Measurements from ENCODE around the gene USP44. TPM values are rescaled to one million over a fixed set of nuclear protein-coding genes. Genes with fewer than 3 reads are reported as not detected.

Gene USP44
- total and polyA plus RNA-seq, 2 of the 13 experiments (the other 11 are each of a cell fraction or from before 2014, with no cell fraction given) = 0.05 to 0.07 TPM

DNA sequence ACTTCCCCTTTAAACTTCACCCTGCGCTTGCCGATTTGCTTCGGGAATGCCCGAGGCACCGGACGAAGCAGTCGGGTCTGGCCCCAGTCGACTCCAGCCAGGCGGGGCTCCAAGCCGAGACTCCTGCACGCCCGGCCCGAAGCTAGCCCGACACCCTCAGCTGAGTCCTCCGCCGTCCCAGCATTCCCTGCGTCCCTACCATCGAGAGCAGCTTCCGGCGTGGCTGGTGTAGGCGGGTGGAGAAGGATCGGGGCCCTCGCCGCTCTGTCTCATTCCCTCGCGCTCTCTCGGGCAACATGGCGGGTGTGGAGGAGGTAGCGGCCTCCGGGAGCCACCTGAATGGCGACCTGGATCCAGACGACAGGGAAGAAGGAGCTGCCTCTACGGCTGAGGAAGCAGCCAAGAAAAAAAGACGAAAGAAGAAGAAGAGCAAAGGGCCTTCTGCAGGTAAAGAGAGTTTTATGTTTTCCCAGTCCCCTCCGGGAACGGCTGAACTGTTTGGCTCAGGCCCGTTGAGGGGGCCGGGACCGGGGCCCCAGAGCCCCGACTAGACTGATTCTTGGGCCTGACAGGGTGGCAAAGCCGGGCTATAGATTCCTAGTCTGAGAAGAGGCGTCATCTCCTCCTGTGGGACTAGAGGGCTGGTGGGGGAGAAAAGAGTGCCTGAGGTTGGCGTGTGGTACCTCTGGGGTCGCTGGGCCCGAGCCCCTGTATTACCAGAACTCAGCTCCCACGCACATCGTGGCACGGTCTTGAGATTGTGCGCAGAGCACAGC, 77.2 kb downstream of the USP44 start, which contains the start of gene METAP2 (continued):
- TF ChIP-seq, protein P1, sequence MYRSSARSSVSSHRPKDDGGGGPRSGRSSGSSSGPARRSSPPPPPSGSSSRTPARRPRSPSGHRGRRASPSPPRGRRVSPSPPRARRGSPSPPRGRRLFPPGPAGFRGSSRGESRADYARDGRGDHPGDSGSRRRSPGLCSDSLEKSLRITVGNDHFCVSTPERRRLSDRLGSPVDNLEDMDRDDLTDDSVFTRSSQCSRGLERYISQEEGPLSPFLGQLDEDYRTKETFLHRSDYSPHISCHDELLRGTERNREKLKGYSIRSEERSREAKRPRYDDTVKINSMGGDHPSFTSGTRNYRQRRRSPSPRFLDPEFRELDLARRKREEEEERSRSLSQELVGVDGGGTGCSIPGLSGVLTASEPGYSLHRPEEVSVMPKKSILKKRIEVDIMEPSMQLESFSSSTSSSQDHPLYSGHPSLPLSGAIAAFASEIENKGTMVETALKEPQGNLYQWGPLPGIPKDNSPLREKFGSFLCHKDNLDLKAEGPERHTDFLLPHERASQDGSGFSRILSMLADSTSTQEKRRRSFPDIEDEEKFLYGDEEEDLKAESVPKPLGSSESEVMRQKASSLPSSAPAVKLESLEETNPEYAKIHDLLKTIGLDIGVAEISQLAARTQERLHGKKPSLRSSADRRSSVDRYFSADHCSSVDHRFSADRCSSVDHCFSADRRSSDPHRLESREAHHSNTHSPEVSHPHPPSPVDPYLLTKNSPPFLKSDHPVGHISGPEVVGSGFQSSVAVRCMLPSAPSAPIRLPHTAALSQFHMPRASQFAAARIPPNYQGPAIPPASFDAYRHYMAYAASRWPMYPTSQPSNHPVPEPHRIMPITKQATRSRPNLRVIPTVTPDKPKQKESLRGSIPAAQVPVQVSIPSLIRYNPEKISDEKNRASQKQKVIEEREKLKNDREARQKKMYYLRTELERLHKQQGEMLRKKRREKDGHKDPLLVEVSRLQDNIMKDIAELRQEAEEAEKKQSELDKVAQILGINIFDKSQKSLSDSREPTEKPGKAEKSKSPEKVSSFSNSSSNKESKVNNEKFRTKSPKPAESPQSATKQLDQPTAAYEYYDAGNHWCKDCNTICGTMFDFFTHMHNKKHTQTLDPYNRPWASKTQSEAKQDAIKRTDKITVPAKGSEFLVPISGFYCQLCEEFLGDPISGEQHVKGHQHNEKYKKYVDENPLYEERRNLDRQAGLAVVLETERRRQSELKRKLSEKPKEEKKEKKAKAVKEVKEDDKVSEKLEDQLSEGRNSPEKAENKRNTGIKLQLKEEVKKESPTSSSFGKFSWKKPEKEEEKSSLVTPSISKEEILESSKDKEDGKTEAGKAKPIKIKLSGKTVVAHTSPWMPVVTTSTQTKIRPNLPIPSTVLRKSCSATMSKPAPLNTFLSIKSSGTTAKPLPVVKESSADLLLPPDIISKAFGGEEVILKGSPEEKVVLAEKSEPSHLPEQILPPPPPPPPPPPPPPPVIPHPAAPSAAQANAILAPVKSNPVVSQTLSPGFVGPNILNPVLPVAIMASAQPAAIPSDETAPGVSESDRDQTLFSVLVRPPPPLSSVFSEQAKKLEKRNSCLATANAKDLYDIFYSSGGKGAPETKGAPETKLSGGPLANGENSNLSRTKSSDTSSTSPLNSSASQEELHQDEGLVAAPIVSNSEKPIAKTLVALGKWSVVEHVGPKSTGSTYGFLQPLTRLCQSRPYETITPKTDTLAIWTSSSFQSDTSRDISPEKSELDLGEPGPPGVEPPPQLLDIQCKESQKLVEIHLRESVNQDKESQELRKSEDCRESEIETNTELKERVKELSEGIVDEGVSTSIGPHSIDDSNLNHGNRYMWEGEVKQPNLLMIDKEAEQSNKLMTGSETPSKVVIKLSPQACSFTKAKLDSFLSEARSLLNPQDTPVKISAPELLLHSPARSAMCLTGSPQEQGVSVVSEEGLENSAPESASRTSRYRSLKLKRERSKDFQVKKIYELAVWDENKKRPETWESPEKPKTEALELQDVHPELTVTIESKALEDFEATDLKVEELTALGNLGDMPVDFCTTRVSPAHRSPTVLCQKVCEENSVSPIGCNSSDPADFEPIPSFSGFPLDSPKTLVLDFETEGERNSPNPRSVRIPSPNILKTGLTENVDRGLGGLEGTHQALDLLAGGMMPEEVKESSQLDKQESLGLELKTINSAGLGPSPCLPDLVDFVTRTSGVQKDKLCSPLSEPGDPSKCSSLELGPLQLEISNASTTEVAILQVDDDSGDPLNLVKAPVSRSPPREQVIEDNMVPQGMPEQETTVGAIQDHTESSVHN (CRISPR knock-in tag; IDR thresholded peaks at IDR 0.05) = no peak
- peak; percentile 98 for TF ChIP-seq YEATS4 (CRISPR knock-in tag; IDR thresholded peaks at IDR 0.05; ENCODE audit: borderline replicate concordance)
- 0 out of 2 replicates have a peak, but pooled peaks have one; percentile 54 for TF ChIP-seq GTF2F1 (IDR thresholded peaks at IDR 0.05; ENCODE audit: low read length)
- peak; percentile 95 for TF ChIP-seq KDM4B (CRISPR knock-in tag; IDR thresholded peaks at IDR 0.05)
- TF ChIP-seq ZZZ3 (CRISPR knock-in tag; IDR thresholded peaks at IDR 0.05; ENCODE audit: borderline replicate concordance) = peak; percentile 68; the same call in 1 of the 2 replicates
- TF ChIP-seq EHMT2 (IDR thresholded peaks at IDR 0.05; ENCODE audit: borderline replicate concordance, low read depth, low read length) = no peak
- TF ChIP-seq DPF2 (CRISPR knock-in tag; IDR thresholded peaks at IDR 0.05; ENCODE audit: borderline replicate concordance, low read depth) = no peak
- no peak for TF ChIP-seq FOXP1 (IDR thresholded peaks at IDR 0.05)
- TF ChIP-seq FOXP1 (CRISPR knock-in tag; IDR thresholded peaks at IDR 0.05) = no peak
- TF ChIP-seq TEAD2 (CRISPR knock-in tag; IDR thresholded peaks at IDR 0.05) = no peak
- no peak for TF ChIP-seq SP1 (IDR thresholded peaks at IDR 0.05)
- peak; percentile 43; the same call in 1 of the 2 replicates for TF ChIP-seq SP1 (CRISPR knock-in tag; IDR thresholded peaks at IDR 0.05)
- TF ChIP-seq PRDM4 (CRISPR knock-in tag; IDR thresholded peaks at IDR 0.05; ENCODE audit: borderline replicate concordance) = peak; percentile 64; the same call in 1 of the 2 replicates
- TF ChIP-seq MTERF4 (CRISPR knock-in tag; IDR thresholded peaks at IDR 0.05) = peak; percentile 53; the same call in 1 of the 2 replicates
- peak; percentile 94 to 95 for TF ChIP-seq POLR2A (IDR thresholded peaks at IDR 0.05; ENCODE audit: insufficient read depth in 1 of 2, low read depth in 2 of 2, low read length in 2 of 2)
- 0 out of 2 replicates have a peak, but pooled peaks have one; percentile 55 for TF ChIP-seq SMAD1 (CRISPR knock-in tag; IDR thresholded peaks at IDR 0.05; ENCODE audit: borderline replicate concordance, low read depth)
- TF ChIP-seq EED (CRISPR knock-in tag; IDR thresholded peaks at IDR 0.05) = peak; percentile 53; the same call in 1 of the 2 replicates
- TF ChIP-seq ZNF792 (CRISPR knock-in tag; IDR thresholded peaks at IDR 0.05) = peak; percentile 85

All from HepG2 (cell line).